ENCODE measurements around the gene SLC39A11.

SLC39A11 gene

DNA sequence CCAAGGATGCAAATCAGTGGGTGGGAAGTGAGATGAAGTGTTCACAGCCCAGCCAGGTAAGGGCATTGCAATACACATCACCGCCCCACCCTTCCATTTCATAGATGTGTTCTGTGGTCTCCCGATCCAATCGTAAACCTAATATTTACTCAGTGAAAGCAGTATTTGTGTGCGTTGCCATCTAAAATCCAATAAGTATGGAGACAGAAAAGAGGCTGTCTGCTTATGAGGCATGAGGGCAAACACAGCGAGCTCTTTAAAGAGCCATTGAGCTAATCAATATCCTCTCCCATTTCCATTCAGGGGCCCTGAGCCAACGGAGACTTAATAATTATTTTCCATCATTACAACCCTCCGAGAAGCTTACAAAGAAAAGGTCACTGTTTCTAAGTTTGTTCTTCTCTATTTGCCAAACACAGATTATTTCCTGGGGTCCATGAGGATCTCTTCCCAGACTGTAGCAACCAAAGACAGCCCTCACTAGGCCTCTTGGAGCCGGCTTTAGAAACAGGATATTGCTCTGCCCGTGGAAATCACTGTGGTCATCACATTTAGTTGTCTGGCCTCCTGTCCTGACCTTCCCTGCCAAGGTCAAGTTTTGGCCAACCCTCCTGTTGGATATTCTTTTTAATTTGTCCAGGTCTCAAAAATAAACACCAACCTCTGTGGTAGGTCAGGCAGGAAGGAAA, 120.1 kb downstream of the SLC39A11 start:
- no peak for DNase-seq

- DNase-seq = no peak
These were observed 121.1 kb downstream of the SLC39A11 start for GRCh38 chr17:72971226-72971880.

DNA sequence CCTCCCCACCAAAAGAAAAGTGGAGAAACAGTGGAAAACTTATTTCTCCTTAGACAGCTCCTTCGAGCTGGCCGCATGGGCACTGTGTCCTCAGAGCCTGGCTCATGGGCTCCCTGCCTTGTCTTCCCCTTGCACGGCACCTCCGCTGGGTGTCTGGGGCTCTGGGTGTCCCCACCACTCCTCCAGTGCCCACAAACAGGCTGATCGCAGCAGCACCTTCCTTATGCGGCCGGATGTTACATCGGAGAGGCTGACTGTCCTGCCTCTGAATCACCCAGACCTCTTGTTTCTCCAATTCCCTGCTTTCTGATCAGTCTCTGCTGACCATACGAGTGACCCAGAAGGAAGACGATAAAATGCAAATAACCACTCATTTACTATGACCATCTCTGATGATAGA, 121.7 kb downstream of the SLC39A11 start:
- DNase-seq = no peak

DNA sequence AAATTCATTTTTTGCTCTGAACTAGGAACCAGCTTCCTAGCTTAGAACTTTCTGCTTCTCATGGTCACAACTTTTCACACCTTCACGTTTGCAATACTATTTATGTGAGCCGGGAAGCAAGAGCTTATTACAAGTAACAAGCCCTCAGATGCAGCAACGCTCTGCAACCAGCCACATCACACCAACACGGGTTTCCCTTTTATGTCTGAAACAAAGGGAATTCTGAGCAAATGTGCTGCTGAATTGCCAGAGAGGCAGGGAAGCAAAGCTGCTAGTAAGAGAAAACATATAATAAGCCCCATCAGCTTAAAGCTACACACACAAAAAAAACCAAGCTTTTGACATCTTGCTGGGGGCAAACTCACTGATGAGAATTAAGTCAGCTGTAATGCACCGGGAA, 122.2 kb downstream of the SLC39A11 start:
- DNase-seq = no peak

- DNase-seq = no peak
These were observed 123.1 kb downstream of the SLC39A11 start for GRCh38 chr17:72969293-72969906.

DNA sequence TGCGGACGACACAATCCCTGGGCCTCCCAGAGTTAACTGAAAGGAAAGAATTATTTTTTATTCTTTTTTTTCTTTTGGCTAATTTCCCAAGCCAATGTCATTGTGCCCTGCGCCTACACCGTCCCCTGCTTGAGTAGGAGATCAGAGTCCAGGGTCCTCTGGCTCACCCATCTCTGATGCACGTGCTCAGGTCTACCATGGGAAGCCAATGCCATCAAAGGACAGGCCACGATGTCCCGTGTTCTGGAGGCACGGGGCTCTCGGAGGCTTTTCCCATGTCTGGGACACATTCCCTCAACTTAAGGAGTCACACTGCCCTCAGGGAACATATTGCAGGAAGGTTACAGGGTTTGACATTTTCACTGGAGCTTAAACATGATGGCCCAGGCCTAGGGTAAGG, 123.7 kb downstream of the SLC39A11 start:
- DNase-seq = no peak

DNA sequence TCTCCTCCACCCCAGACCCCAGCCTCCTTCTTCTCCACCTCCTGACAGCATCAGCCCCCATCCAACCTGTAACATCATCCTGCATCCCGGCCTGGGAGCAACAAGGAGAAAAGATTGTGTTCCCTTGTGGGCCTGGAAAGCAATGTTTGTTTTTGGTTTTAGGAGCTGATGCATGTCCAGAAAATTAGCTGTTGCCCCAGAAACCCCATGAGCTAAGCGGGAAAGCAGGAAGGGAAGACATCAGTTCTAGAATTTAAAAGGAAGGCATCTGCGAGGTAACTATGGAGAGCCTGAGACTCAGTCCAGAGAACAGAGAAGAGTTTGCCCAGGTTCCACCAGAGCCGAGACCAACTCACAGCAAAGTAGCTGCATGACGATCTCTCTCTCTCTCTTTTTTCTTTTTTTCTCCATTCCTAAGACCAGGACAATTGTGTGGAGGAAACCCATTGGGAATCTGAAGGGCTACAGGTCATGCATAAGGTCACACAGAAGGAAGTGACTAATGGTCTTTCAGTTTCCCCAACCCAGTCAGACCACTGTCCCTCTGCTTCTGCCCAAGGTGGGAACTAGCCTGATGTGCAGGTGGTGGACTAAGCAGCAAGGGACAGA, 124.4 kb downstream of the SLC39A11 start:
- peak; percentile 12 for DNase-seq

- DNase-seq = no peak
These were observed 125.1 kb downstream of the SLC39A11 start for GRCh38 chr17:72967277-72967970.

DNA sequence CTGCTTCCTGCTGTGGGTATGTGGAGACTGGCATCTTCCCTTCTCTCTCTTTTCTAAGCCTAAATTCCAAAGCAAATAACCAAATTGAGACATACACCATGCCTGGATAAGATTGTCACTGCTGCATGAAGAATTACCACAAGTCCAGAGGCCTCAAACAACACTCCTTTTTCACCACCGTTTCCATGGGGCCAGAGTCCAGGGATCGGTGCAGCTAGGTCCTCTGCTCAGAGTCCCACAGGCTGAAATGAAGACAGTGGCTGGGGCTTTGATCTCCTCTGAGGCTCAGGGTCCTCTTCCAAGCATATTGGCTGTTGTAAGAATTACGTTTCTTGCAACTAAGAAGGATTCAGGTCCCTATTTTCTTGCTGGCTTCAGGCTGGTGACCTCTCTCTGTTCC, 130.4 kb downstream of the SLC39A11 start:
- no peak for DNase-seq

GRCh38 chr17:72955391-72956140, 136.9 kb downstream of the SLC39A11 start:
- DNase-seq = peak; percentile 70

DNA sequence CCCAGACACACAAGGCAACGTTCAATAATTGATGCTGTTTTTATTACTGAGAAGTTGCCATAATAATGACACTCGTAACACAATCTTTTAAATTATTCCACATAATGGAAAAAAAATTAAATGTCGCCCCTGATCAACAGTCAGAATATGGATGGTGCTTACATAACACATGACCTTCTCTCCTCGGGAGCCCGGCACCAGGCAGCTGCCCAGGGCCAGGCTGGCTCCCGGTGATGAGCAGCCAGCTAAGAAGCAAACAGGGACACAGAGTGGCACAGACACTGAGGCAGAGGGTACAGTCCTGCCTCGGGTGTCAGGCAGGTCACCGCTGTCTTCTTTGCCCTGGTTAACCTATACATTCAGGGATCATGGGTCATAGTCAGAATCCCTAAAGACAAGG, 137.9 kb downstream of the SLC39A11 start:
- DNase-seq = no peak

- DNase-seq = no peak
These were observed 138.9 kb downstream of the SLC39A11 start for GRCh38 chr17:72953621-72954020.

GRCh38 chr17:72952641-72953315, 139.7 kb downstream of the SLC39A11 start:
- DNase-seq = no peak

DNA sequence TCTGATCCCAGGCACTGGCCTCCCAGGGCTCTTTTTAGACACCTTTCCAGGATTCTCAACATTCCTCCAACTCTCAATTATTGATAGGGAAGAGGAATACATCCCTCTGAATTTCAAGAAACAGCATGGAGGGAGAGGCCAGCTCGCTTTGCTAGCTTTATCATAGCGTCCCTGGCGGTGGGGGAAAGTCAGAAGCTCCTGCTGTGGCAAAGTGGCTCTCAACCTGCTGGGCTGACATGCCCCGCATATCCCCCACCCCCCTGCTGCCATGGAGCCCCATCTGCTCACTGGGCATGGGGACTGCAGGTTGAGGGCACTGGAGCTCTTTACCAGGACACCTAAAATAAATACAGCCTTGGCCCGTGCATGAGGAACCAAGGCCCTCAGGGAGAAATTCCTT, 140.3 kb downstream of the SLC39A11 start:
- DNase-seq = no peak

- DNase-seq = peak; percentile 21
These were observed 142.1 kb downstream of the SLC39A11 start for GRCh38 chr17:72950242-72950931.

DNA sequence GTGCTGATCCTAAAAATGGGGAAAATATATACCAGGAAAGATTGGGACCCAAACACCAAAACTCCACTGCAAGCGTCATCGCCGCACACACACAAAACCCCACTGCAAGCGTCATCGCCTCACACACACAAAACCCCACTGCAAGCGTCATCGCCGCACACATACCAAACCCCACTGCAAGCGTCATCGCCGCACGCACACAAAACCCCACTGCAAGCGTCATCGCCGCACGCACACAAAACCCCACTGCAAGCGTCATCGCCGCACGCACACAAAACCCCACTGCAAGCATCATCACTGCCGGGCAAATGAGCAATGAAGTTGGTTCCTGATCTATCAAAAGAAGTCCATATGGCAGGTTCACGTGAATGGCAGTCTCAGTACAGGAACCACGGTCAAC, 144.4 kb downstream of the SLC39A11 start:
- no peak for DNase-seq

- DNase-seq = no peak
These were observed 145.0 kb downstream of the SLC39A11 start for GRCh38 chr17:72947475-72947874.

- no peak for DNase-seq
These were observed 145.8 kb downstream of the SLC39A11 start for GRCh38 chr17:72946696-72947095.

GRCh38 chr17:72946156-72946555, 146.3 kb downstream of the SLC39A11 start:
- no peak for DNase-seq

DNA sequence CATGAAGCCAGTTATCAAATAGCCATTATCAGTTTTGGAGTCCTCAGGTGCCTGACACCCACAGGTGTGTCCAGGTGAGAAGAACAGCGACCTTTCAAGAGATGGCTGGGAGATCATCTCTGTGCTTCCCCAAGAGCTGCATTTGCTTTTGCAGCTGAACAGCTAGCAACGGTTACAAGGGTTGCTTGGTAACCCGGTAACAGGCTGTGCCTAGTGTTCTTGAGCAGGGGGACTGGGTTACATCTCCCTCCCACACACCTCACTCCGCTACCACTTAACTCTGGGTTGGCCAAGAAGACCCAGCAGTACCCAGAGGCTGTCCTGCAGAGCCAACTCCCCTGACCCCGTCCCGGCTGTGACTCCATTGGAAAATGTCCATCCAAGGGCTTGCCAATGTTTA, 147.0 kb downstream of the SLC39A11 start:
- DNase-seq = no peak
